ENCODE results near the gene WIPF2.

Gene WIPF2

DNA sequence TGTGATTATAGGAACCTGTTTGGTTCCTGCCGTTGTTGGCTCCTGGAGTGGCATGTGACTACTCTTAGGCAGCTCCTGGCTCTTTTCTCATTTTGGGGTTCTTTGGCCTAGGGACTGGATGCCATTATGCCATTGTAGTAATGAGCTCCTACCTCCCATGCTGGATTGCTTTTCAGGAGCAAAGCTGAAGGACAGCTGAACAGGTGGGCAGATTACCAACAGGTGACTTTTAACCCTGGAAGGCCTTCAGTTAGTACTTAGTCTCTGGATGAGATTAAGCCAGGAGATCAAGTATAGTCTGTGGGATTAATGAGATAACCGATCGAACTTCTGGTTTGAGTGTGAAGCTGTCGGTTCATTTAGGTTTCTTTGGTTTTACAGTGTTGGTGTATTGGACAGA is 25.2 kb downstream of the WIPF2 start:
- no peak for DNase-seq (ENCODE audit: extremely low read depth in 1 of 2, low read depth in 1 of 2)

DNA sequence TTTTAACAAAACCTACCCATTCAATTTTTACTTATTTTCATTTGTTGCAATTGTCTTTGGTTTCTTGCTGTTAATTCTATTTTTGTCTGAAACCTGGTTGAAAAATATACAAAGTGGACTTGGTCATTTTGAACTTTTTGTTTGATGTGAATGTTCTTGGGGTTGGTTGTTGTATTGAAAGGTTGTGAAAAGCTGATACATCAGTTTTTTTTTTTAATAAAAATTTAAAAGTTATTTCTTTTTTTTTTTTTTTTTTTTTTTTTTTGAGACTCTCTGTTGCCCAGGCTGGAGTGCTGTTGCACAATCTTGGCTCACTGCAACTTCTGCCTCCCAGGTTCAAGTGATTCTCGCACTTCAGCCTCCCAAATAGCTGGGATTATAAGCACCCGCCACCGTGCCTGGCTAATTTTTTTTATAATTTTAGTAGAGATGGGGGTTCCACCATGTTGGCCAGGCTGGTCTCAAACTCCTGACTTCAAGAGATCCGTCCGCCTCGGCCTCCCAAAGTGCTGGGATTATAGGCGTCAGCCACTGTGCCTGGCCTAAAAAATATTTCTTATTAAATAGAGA is 28.9 kb downstream of the WIPF2 start:
- no peak for DNase-seq (ENCODE audit: extremely low read depth in 1 of 2, low read depth in 1 of 2)

- DNase-seq (ENCODE audit: extremely low read depth in 1 of 2, low read depth in 1 of 2): no peak
Observed at GRCh38 chr17:40248507-40248906, 29.4 kb downstream of the WIPF2 start.

DNA sequence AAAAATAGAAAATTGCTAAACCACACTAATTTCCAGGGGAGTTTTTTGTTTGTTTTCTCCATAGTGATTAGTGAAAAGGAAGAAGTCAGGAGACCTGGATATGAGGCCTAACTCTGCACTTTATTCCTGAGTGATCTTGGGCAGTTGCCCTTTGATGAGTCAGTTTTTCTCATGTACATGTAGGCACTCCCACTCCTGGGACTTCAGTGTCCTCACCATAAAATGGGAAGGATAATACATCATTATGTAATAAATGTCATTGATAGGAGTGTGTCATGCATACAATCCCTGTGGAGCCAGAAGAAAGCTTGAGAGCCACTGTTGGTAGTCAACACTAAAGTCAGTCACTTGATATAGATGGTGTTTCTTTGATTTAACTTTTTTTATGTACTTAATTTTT is 32.5 kb downstream of the WIPF2 start:
- DNase-seq (ENCODE audit: extremely low read depth in 1 of 2, low read depth in 1 of 2): no peak

- DNase-seq (ENCODE audit: extremely low read depth in 1 of 2, low read depth in 1 of 2): no peak
Observed at GRCh38 chr17:40253565-40253964, 34.5 kb downstream of the WIPF2 start.

DNA sequence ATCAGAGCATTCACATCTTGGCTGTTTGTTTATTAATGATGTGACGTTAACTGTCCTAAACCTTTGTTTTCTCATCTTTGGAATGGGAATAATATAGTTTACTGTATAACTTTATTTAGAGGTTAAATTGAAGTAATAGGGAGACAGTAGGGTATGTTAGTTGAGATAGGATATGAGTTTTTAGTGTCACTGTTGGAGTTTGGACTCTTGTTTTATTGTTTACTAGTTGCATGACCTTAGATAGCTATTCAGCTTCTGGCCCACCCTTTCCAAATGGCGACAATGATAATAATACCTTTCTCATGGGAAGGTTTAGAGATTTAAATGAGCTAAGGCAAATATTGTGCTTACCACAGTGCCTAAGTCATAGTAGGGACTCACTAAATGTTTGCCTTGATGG is 40.4 kb downstream of the WIPF2 start:
- DNase-seq (ENCODE audit: extremely low read depth in 1 of 2, low read depth in 1 of 2): no peak

- DNase-seq (ENCODE audit: extremely low read depth in 1 of 2, low read depth in 1 of 2): no peak
Observed at GRCh38 chr17:40260528-40260927, 41.4 kb downstream of the WIPF2 start.

GRCh38 chr17:40264458-40265185 is 45.5 kb downstream of the WIPF2 start:
- no peak for DNase-seq (ENCODE audit: extremely low read depth in 1 of 2, low read depth in 1 of 2)

GRCh38 chr17:40265337-40265736 is 46.2 kb downstream of the WIPF2 start:
- no peak for DNase-seq (ENCODE audit: extremely low read depth in 1 of 2, low read depth in 1 of 2)

GRCh38 chr17:40266882-40267281 is 47.8 kb downstream of the WIPF2 start:
- no peak for DNase-seq (ENCODE audit: extremely low read depth in 1 of 2, low read depth in 1 of 2)

DNA sequence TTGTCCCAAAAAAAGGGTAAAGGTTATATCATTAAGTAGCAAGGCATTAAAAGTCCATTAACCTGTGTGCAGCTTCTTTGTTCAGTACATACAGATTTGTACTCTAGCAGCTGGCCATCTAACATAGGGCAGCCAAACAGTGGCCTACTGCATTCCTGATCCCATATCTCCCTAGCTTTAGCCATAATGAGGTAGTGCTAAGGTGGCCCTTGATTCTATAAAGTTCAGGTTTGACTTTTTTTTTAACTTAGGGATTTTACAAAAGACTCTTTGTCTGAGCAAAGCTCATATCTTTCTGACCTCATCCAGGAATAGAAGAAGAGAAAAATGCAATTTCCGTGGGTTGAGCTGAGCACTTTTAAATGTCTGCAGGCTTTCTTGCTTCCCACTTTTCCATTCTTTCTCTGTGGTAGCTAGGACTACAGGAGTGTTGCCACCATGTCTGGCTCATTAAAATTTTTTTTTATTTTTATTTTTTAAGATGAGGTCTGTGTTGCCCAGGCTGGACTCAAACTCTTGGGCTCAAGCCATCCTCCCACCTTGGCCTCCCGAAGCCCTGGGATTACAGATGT is 49.1 kb downstream of the WIPF2 start:
- DNase-seq (ENCODE audit: extremely low read depth in 1 of 2, low read depth in 1 of 2): no peak

- no peak for DNase-seq (ENCODE audit: extremely low read depth in 1 of 2, low read depth in 1 of 2)
Observed at GRCh38 chr17:40278414-40278813, 59.3 kb downstream of the WIPF2 start.

- DNase-seq (ENCODE audit: extremely low read depth in 1 of 2, low read depth in 1 of 2): no peak
Observed at GRCh38 chr17:40279402-40279801, 60.3 kb downstream of the WIPF2 start.

GRCh38 chr17:40281663-40282062 is 62.6 kb downstream of the WIPF2 start:
- no peak for DNase-seq (ENCODE audit: extremely low read depth in 1 of 2, low read depth in 1 of 2)

DNA sequence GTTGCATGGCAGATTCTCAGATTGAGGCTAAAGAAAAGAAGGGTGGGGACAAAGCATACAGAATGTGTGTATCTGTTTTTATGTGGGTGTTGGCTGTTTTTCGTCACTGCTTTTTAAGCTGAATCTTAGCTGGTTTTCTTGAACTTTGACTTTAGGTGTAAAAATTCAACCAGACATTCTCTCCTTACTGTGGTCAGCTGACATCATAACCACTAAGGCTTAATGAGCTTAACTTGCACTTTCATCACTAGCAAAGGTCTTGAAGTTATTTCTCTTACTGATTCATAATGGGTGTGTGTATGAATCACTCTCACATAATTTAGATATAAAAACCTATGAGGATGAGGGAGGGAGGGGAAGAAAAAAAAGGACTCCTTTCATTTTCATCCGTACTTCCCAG is 64.6 kb downstream of the WIPF2 start:
- no peak for DNase-seq (ENCODE audit: extremely low read depth in 1 of 2, low read depth in 1 of 2)

DNA sequence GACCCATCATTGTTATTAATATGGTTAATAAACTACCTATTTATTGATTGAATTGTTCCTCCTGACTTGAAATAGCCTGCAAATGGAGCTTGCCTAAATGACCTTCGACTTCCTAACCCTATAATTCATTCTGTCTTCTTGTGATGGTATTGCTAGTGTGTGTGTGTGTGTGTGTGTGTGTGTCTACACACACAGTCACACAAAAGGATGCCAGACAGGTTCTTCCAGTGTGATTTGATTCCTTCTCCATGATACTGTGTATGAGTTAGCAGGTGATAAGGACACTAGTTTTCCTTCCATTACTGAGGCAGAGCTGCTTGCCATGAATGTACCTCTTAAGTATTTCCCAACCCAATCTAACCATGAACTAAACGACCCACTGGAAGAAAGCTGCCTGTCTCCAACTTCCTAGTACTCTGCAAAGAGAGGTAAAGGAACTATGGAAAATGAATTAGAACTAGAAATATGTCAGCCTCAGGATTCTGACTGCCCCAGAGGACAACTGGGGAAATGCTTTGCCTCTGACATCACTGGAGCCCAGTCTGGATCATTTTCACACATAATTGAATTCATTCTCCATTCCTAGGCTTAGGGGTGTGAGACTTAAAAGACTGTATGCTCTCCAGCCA is 65.1 kb downstream of the WIPF2 start:
- no peak for DNase-seq (ENCODE audit: extremely low read depth in 1 of 2, low read depth in 1 of 2)

- DNase-seq (ENCODE audit: extremely low read depth in 1 of 2, low read depth in 1 of 2): no peak
Observed at GRCh38 chr17:40286473-40286872, 67.4 kb downstream of the WIPF2 start.

- DNase-seq (ENCODE audit: extremely low read depth in 1 of 2, low read depth in 1 of 2): no peak
Observed at GRCh38 chr17:40287159-40287493, 68.0 kb downstream of the WIPF2 start.

- peak; percentile 94 to 97 for DNase-seq (ENCODE audit: extremely low read depth in 1 of 2, low read depth in 1 of 2)
Observed at GRCh38 chr17:40287494-40288369, 68.6 kb downstream of the WIPF2 start, which contains the start of gene CDC6. Gene CDC6 (plus strand): TSS chr17:40287879. CDS start chr17:40289421, 1,542 bp downstream.

- no peak for DNase-seq (ENCODE audit: extremely low read depth in 1 of 2, low read depth in 1 of 2)
Observed at GRCh38 chr17:40290629-40291280, 71.7 kb downstream of the WIPF2 start.

GRCh38 chr17:40291281-40291664 is 72.2 kb downstream of the WIPF2 start:
- no peak for DNase-seq (ENCODE audit: extremely low read depth in 1 of 2, low read depth in 1 of 2)

All from activated CD8-positive, alpha-beta memory T cell treated with anti-CD3 and anti-CD28 coated beads for 1 hour (primary cell).